Brain microvascular endothelial cell (primary cell): ENCODE results near the gene MARCHF9.

Experiments
- DNase-seq: peaks from one replicate; pipeline ENCODE4 v3.0.0-alpha.2; 2020
- H3K27ac ChIP-seq: fragments of 250-450 bp; sonication (Bioruptor Pico); 2 replicates; pipeline ENCODE4 v1.5.1; 2020; ENCODE audit warnings: mild to moderate bottlenecking, moderate library complexity
- H3K27me3 ChIP-seq: fragments of 250-450 bp; sonication (Bioruptor Pico); replicated peaks from 2 replicates; pipeline ENCODE4 v1.5.1; 2020; ENCODE audit warnings: mild to moderate bottlenecking
- H3K36me3 ChIP-seq: fragments of 250-450 bp; sonication (Bioruptor Pico); replicated peaks from 2 replicates; pipeline ENCODE4 v1.5.1; 2020; ENCODE audit warnings: mild to moderate bottlenecking
- H3K4me3 ChIP-seq: 2 replicates; pipeline ENCODE4 v1.5.1; 2011; ENCODE audit warnings: low read depth, mild to moderate bottlenecking, control low read depth, low read length, moderate library complexity
- CTCF ChIP-seq: IDR thresholded peaks from 2 replicates; pipeline ENCODE4 v1.5.1; 2011; ENCODE audit warnings: low read depth, mild to moderate bottlenecking, moderate library complexity, low read length, control low read depth, inconsistent platforms; ENCODE audit errors: missing control alignments
- in situ Hi-C: cut with HindIII; loops from 2 replicates; pipeline ENCODE4 v1.10.0; 2017; ENCODE audit warnings: low sequenced_read_pairs, low pct_ligation_motif_present

The MARCHF9 gene

GRCh38 chr12:57751432-57751787 lies 3.5 kb upstream of the MARCHF9 start:
- no peak for TF ChIP-seq CTCF
- Histone ChIP-seq H3K27me3 (no peaks in the 10 kb centered on the region), H3K36me3 (peaks cover 28% of the 10 kb centered on the region), H3K27ac (peak overlapping the region; percentile 93), H3K4me3 (peak overlapping the region; percentile 86)
- in situ Hi-C loops = no loop called here
- DNase-seq = no peak

GRCh38 chr12:57751788-57752667 lies 2.9 kb upstream of the MARCHF9 start, which contains the start of gene CDK4:
Gene CDK4 (minus strand): TSS chr12:57752310. CDS start chr12:57751717, 593 bp downstream.
- peak within 1 kb of the TSS; percentile 86 for H3K4me3 ChIP-seq

DNA sequence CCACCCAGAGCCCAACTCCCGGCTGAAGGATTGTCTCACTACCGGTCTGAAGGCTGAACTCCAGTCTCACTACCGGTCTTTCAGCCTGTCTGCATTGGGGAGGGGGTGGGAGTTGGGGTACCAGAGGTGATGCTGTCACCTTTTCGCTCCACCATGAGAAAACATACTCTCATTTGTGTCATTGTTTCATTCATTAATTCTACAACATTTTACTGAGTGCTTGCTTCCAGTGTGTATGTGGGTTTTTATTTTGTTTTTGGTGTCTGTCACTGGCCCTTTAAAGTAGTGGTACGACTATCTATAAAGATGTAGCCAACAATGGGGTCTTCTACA lies 2.3 kb upstream of the MARCHF9 start:
- Histone ChIP-seq H3K27me3 (no peaks in the 10 kb centered on the region), H3K27ac (peak overlapping the region; percentile 9), H3K36me3 (peaks cover 19% of the 10 kb centered on the region), H3K4me3 (peak overlapping the region; percentile 45)
- in situ Hi-C loops = no loop called here
- no peak for TF ChIP-seq CTCF
- DNase-seq = no peak

More at GRCh38 chr12:57751788-57752667, 2.9 kb upstream of the MARCHF9 start, which contains the start of gene CDK4:
- H3K36me3 ChIP-seq = peaks cover 23% of the 10 kb centered on the region
- in situ Hi-C loops = no loop called here
- peak; percentile 100 for DNase-seq
- peak within 1 kb of the TSS; percentile 93 for H3K27ac ChIP-seq
- H3K27me3 ChIP-seq = no peaks in the 10 kb centered on the region
- TF ChIP-seq CTCF = no peak

GRCh38 chr12:57753756-57754337 lies 1.1 kb upstream of the MARCHF9 start:
- Histone ChIP-seq H3K4me3 (no peak overlapping the region), H3K27ac (no peak overlapping the region), H3K36me3 (peaks cover 12% of the 10 kb centered on the region), H3K27me3 (no peaks in the 10 kb centered on the region)
- TF ChIP-seq CTCF = no peak
- in situ Hi-C loops = no loop called here
- DNase-seq = no peak

DNA sequence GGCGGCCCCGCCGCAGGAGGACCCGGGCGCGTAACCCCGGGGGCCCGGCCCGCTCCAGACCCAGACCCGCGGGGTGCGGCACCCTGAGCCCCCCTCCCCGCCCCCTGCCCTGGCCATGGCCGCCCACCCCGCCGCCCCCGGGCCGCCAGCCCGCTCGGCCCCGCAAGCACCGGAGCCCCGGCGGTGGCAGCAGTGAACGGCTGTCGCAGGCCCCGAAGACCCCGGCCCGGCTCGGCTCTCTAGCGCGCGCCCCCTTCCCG lies 221 bp downstream of the MARCHF9 start:
- in situ Hi-C loops = no loop called here

More for the DNA sequence above, 221 bp downstream of the MARCHF9 start:
- DNase-seq = no peak
- no peak for TF ChIP-seq CTCF
- H3K27me3 ChIP-seq = no peaks in the 10 kb centered on the region
- H3K36me3 ChIP-seq = peaks cover 4% of the 10 kb centered on the region
- H3K27ac ChIP-seq = no peak overlapping the region
- peak overlapping the region; percentile 49 for H3K4me3 ChIP-seq
